Natural killer cell (primary cell): Measurements from ENCODE around the gene USH2A. TPM values are rescaled to one million over a fixed set of nuclear protein-coding genes. Genes with fewer than 3 reads are reported as not detected.

ENCODE experiments used
- ATAC-seq, 3 donors: fragments of 150-1000 bp in 2 of 3; fragments of 200-7000 bp in 1 of 3; cut with Tn5 transposase; 1 replicate in 1 of 3; 2 replicates in 2 of 3; pipeline ENCODE4 v1.10.0; 2021; ENCODE audit warnings: mild to moderate bottlenecking in 2 of 3, moderate library complexity in 2 of 3
- DNase-seq, 2 donors: peaks; one replicate each; pipeline versions ENCODE4 v3.0.0 to v3.0.0-alpha.2; 2013 to 2021; ENCODE audit warnings: mixed read lengths in 1 of 2
- H3K27ac ChIP-seq: one replicate; pipeline ENCODE4 v1.5.1; 2013; ENCODE audit warnings: mild to moderate bottlenecking, low read length
- H3K27me3 ChIP-seq: one replicate; pipeline ENCODE4 v1.6.1; 2013; ENCODE audit warnings: low read length; ENCODE audit not compliant: control insufficient read depth, insufficient read depth
- H3K36me3 ChIP-seq: one replicate; pipeline ENCODE4 v1.6.1; 2013; ENCODE audit warnings: low read length; ENCODE audit not compliant: control insufficient read depth, insufficient read depth
- H3K4me1 ChIP-seq: one replicate; pipeline ENCODE4 v1.6.1; 2013; ENCODE audit warnings: low read length; ENCODE audit not compliant: control insufficient read depth, insufficient read depth
- H3K4me3 ChIP-seq: one replicate; pipeline ENCODE4 v1.5.1; 2013; ENCODE audit warnings: low read length
- H3K9me3 ChIP-seq: one replicate; pipeline ENCODE4 v1.6.1; 2013; ENCODE audit warnings: low read length; ENCODE audit not compliant: control insufficient read depth, insufficient read depth
- H3K27ac Mint-ChIP-seq, 2 donors: one replicate each; pipeline ENCODE4 v1.8.0; 2022; ENCODE audit warnings: mild to moderate bottlenecking in 2 of 2, mixed read lengths in 2 of 2, moderate library complexity in 1 of 2
- H3K27me3 Mint-ChIP-seq, 2 donors: one replicate each; pipeline ENCODE4 v1.8.0; 2022; ENCODE audit warnings: low read depth in 2 of 2, mixed read lengths in 2 of 2
- H3K36me3 Mint-ChIP-seq: one replicate; pipeline ENCODE4 v1.8.0; 2022; ENCODE audit warnings: mixed read lengths
- H3K4me1 Mint-ChIP-seq, 2 donors: one replicate each; pipeline ENCODE4 v1.8.0; 2022; ENCODE audit warnings: mixed read lengths in 2 of 2
- H3K4me3 Mint-ChIP-seq: one replicate; pipeline ENCODE4 v1.8.0; 2022; ENCODE audit warnings: mild to moderate bottlenecking, moderate library complexity, mixed read lengths
- H3K9me3 Mint-ChIP-seq, 2 donors: one replicate each; pipeline ENCODE4 v1.8.0; 2022; ENCODE audit warnings: mixed read lengths in 2 of 2
- WGBS: methylation state at CpG from one replicate; pipeline ENCODE4 v1.1.7; 2013; ENCODE audit warnings: missing lambda C conversion rate; ENCODE audit not compliant: insufficient coverage; 5-methylcytosine and 5-hydroxymethylcytosine counted together
- intact Hi-C: fragments of 100-400 bp; cut with micrococcal nuclease; formaldehyde crosslinking; loops from one replicate; pipeline ENCODE4 v1.14.2; 2022
- total RNA-seq, 4 donors: library from RNA; stranded (reverse); fragments of 120-200 nt in 1 of 4; gene quantifications; one replicate each; pipeline versions ENCODE4 v1.2.3 to v1.2.4, GENCODE V29; 2013 to 2022
- TF ChIP-seq, protein P1 (sequence below): fragments of 200-600 bp; IDR thresholded peaks from one replicate; pipeline ENCODE4 v1.8.0; 2022; ENCODE audit warnings: antibody characterized with exemption

Gene USH2A
- total RNA-seq, 3 donors from 2014 or later (not counting 1 experiment from before 2014, with no cell fraction given): not detected

- no peaks in the 10 kb centered on the region for H3K27me3 Mint-ChIP-seq
- Histone ChIP-seq H3K4me3 (no peak overlapping the region), H3K9me3 (no peaks in the 10 kb centered on the region), H3K27me3 (no peaks in the 10 kb centered on the region), H3K27ac (no peak overlapping the region), H3K4me1 (no peaks in the 10 kb centered on the region), H3K36me3 (no peaks in the 10 kb centered on the region)
- H3K4me1 Mint-ChIP-seq: no peaks in the 10 kb centered on the region
- no peak for ATAC-seq
- TF ChIP-seq, protein P1, sequence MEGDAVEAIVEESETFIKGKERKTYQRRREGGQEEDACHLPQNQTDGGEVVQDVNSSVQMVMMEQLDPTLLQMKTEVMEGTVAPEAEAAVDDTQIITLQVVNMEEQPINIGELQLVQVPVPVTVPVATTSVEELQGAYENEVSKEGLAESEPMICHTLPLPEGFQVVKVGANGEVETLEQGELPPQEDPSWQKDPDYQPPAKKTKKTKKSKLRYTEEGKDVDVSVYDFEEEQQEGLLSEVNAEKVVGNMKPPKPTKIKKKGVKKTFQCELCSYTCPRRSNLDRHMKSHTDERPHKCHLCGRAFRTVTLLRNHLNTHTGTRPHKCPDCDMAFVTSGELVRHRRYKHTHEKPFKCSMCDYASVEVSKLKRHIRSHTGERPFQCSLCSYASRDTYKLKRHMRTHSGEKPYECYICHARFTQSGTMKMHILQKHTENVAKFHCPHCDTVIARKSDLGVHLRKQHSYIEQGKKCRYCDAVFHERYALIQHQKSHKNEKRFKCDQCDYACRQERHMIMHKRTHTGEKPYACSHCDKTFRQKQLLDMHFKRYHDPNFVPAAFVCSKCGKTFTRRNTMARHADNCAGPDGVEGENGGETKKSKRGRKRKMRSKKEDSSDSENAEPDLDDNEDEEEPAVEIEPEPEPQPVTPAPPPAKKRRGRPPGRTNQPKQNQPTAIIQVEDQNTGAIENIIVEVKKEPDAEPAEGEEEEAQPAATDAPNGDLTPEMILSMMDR: no peak
- no peak overlapping the region for H3K4me3 Mint-ChIP-seq
- H3K36me3 Mint-ChIP-seq: no peaks in the 10 kb centered on the region
- intact Hi-C loops: no loop called here
- 93% methylated on average over 1 of the region's 3 CpGs for WGBS
- no peak overlapping the region for H3K27ac Mint-ChIP-seq
- peaks cover 4 to 5% of the 10 kb centered on the region in 2 donors for H3K9me3 Mint-ChIP-seq
- no peak for DNase-seq
Measured at GRCh38 chr1:215932558-215932957, 490.7 kb downstream of the USH2A start.

DNA sequence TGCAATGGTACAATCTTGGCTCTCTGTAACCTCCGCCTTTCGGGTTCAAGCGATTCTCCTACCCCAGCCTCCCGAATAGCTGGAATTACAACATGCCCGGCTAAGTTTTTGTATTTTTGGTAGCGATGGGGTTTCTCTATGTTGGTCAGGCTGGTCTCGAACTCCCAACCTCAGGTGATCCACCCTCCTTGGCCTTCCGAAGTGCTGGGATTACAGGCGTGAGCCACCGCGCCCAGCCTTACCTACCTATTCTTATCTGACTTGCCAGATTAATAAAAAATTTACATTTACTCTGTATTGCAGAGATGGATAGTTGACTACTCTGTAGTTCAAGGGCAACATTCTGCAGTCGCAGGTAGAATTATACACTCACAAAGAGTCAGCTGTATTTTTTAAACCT is 496.6 kb downstream of the USH2A start:
- Histone ChIP-seq H3K9me3 (no peaks in the 10 kb centered on the region), H3K36me3 (no peaks in the 10 kb centered on the region), H3K27ac (no peak overlapping the region), H3K4me3 (no peak overlapping the region), H3K27me3 (no peaks in the 10 kb centered on the region), H3K4me1 (no peaks in the 10 kb centered on the region)
- Mint-ChIP-seq H3K4me3 (no peak overlapping the region), H3K27ac (no peak overlapping the region), H3K27me3 (no peaks in the 10 kb centered on the region), H3K36me3 (no peaks in the 10 kb centered on the region), H3K9me3 (peaks cover 2 to 5% of the 10 kb centered on the region in 2 donors), H3K4me1 (no peaks in the 10 kb centered on the region)
- no peak for ATAC-seq
- intact Hi-C loops: no loop called here
- TF ChIP-seq, protein P1: no peak
- DNase-seq: no peak
- 91% methylated on average over 9 of the region's 12 CpGs for WGBS

DNA sequence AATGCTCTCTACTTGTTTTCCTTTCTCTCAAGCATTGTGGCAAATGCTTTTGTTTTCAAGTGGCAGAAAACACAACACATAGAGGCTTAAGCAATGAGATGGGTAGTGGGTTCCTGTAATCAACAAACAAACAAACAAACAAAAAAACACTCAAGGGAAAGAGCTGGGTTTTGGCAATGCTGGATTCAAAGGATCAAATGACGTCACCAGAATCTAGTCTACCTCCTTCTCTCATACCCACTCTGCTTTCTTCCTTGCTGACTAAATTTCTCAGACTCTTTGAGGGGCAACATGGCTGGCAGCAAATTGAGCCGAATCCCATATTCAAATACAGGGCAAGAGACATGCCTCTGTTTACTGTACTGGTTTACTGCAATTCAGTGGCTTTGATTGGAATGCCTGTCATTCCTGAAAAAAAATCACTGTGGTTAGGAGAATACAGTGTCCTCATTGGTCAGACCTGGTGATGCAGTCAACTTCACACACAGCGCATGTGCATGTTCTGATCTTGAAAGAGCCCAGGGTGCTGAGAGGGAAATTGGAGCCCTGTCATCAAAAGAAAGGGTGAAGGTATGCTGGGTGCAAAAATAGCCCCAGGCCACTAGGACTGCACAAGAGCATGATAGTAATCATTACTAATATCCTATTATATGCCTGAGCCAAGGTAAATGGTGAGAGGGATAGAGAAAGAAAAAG is 500.0 kb downstream of the USH2A start:
- Mint-ChIP-seq H3K4me1 (no peaks in the 10 kb centered on the region), H3K27ac (no peak overlapping the region), H3K9me3 (peaks cover 5 to 6% of the 10 kb centered on the region in 2 donors), H3K36me3 (no peaks in the 10 kb centered on the region), H3K4me3 (no peak overlapping the region), H3K27me3 (no peaks in the 10 kb centered on the region)
- no peak overlapping the region for H3K27ac ChIP-seq
- no peaks in the 10 kb centered on the region for H3K4me1 ChIP-seq
- H3K36me3 ChIP-seq: no peaks in the 10 kb centered on the region
- no peaks in the 10 kb centered on the region for H3K9me3 ChIP-seq
- intact Hi-C loops: no loop called here
- H3K27me3 ChIP-seq: no peaks in the 10 kb centered on the region
- ATAC-seq (no peak), DNase-seq (no peak)
- no peak overlapping the region for H3K4me3 ChIP-seq
- 56% methylated on average over 3 of the region's 3 CpGs for WGBS
- TF ChIP-seq, protein P1: no peak

DNA sequence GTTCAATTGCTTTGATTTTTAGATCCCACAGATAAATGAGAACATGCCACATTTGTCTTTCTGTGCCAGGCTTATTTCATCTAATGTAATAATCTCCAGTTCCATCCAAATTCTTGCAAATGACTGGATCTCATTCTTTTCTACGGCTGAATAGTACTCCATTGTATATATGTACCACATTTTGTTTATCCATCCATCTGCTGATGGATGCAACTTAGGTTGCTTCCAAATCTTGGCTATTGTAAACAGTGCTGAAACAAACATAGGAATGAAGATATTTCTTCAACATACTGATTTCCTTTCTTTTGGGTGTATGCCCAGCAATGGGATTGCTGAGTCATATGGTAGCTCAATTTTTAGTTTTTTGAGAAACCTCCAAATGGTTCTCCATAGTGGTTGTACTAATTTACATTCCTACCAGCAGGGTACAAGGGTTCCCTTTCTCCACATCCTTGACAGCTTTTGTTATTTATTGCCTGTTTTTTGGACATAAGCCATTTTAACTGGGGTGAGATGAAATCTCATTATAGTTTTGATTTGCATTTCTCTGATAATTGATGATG is 511.8 kb downstream of the USH2A start:
- intact Hi-C loops: no loop called here
- Mint-ChIP-seq H3K27ac (no peak overlapping the region), H3K4me1 (no peaks in the 10 kb centered on the region), H3K27me3 (no peaks in the 10 kb centered on the region), H3K36me3 (no peaks in the 10 kb centered on the region), H3K4me3 (no peak overlapping the region), H3K9me3 (peaks cover 17 to 26% of the 10 kb centered on the region in 2 donors)
- H3K9me3 ChIP-seq: no peaks in the 10 kb centered on the region
- TF ChIP-seq, protein P1: no peak
- no peaks in the 10 kb centered on the region for H3K4me1 ChIP-seq
- no peak overlapping the region for H3K4me3 ChIP-seq
- no peaks in the 10 kb centered on the region for H3K27me3 ChIP-seq
- 89% methylated on average over 1 of the region's 1 CpG for whole genome bisulfite sequencing
- no peak overlapping the region for H3K27ac ChIP-seq
- H3K36me3 ChIP-seq: no peaks in the 10 kb centered on the region
- DNase-seq: no peak
- ATAC-seq: no peak
